Measurements from ENCODE around the gene NAV3.
A peak's percentile ranks its signal among the peaks of the same experiment; 100 is the strongest.

Gene NAV3

GRCh38 chr12:77830583-77831351, at the start of gene NAV3:
Gene NAV3, plus strand, starts transcription at chr12:77830894. Its CDS starts 568 bp downstream, at chr12:77831462.
- DNase-seq = no peak

DNA sequence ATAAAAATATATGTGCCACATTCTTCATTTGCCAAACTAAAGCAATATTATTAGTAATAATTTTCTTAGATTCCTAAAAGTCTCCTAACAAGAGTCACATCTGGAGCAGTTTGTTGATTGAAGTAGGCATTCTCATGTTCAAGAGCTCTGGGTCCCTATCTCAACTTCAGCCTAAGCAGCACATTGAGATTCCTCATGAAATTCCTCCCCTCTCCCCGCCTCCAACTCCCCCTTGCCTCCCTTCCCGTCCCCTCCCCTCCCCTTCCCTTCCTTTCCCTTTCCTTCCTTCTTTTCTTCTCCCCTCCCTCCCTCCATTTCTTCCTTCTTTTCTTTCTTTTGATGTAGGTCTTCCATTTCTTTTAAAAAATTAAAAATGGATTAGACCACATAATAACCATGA, 48.7 kb upstream of the NAV3 start:
- DNase-seq = no peak

DNA sequence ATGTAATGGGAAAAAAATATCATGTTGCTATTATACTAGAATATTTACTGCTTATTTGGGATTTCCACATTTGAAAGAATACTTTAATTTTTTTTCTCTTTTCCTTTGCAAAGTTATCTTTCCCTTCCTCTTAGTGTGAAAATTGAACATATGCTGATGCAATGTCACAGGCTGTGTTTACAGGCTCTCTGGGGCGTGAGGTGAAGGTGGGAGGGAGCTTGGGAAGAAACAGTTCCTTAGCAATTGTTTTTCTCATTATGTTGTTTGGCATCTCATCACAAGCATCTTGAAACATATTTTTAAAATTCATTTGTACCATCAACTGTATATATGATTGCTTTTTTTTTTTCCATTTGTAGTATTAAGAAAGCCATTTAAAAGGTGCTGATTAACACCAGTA, 47.9 kb upstream of the NAV3 start:
- no peak for DNase-seq

- no peak for DNase-seq
Observed at GRCh38 chr12:77785211-77785610, 45.5 kb upstream of the NAV3 start.

DNA sequence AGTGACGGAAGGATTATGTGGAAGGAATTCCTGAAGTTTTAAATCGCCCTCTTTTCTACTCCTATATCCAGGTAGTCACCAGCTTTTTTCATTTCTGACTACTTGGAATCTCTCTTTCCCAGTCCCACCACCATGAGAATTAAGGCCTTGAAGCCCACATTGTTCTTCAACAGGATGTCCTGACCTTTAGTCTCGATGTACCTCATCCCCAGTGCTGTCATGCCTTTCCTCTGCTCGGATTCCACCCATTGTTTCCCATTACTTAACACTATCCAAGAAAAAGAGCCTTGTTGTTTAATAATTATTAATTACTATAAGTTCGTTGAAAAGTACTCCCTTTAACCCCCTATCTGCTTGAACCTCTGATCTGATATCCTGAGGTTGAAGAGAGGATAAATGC, 44.0 kb upstream of the NAV3 start:
- DNase-seq = no peak

GRCh38 chr12:77788231-77789168, 42.2 kb upstream of the NAV3 start:
- DNase-seq = no peak

GRCh38 chr12:77795699-77796098, 35.0 kb upstream of the NAV3 start:
- no peak for DNase-seq

- DNase-seq = no peak
Observed at GRCh38 chr12:77796775-77797174, 33.9 kb upstream of the NAV3 start.

GRCh38 chr12:77800501-77800900, 30.2 kb upstream of the NAV3 start:
- DNase-seq = no peak

GRCh38 chr12:77808534-77808933, 22.2 kb upstream of the NAV3 start:
- DNase-seq = no peak

GRCh38 chr12:77813558-77813957, 17.1 kb upstream of the NAV3 start:
- no peak for DNase-seq

- no peak for DNase-seq
Observed at GRCh38 chr12:77814386-77814785, 16.3 kb upstream of the NAV3 start.

GRCh38 chr12:77816196-77816595, 14.5 kb upstream of the NAV3 start:
- DNase-seq = no peak

GRCh38 chr12:77817276-77817675, 13.4 kb upstream of the NAV3 start:
- no peak for DNase-seq

GRCh38 chr12:77818351-77818750, 12.3 kb upstream of the NAV3 start:
- DNase-seq = no peak

DNA sequence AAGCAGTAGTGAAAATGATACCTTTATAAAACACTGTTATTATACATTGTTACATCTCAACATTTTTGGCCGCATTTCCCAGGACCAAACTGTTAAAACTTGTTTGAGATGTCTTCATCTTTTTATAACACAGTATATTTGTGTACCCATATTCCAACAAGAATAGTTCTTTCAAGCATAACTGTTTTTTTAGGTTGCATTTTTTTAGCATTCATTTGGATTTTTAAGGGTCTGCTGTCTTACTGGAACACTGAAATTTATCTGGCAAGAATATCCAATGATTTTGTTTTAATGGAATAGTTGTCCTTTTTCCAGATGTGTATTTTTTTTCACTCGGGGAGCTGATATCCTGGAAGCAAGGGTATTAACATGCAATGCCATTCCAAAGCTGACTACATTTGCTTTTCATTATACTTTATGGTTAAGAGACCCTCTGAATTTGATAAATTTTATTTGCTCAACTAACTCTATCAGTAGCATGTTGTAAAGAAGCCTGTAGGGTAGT, 8.9 kb upstream of the NAV3 start:
- no peak for DNase-seq

DNA sequence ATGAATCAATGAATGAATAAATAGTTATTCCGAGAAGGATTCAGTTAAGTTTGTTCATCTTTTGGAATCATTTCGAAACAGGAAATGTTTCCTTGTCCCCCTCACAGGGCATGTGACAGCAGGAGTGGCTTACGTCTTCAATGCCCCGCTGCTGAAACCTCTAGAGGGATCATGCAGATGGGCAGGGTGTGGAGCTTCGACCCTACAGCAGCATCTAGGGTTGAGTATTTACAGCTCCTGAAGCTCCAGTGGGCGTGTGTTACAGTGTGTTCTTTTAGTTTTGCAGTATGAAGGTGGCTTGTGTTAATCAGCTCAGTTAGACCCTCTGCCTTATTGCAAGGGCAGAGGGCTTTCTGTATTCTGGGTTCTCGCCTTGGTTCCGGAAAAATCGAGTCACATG, 2.6 kb downstream of the NAV3 start:
- DNase-seq = peak in 1 of 14 donors; percentile 1

DNA sequence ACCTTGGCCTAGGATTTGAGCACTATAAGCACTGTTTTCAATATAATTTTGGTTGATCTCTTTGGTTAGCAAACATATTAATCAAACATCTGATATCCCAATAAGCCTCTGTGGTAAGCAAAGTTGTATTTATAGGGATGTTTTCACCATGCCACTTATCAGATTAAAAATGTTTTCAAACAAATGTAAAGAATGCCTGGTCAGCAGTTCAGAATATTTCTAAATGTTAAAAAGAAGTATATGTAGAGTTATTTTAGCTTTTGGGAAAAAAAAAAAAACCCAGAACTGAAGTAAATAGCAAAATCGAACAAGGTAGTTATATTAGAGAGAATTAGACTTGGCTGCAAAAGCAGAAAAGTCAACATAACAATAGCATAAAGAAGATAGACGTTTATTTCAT, 3.9 kb downstream of the NAV3 start:
- DNase-seq = no peak

- DNase-seq = no peak
Observed at GRCh38 chr12:77835969-77836368, 5.3 kb downstream of the NAV3 start.

DNA sequence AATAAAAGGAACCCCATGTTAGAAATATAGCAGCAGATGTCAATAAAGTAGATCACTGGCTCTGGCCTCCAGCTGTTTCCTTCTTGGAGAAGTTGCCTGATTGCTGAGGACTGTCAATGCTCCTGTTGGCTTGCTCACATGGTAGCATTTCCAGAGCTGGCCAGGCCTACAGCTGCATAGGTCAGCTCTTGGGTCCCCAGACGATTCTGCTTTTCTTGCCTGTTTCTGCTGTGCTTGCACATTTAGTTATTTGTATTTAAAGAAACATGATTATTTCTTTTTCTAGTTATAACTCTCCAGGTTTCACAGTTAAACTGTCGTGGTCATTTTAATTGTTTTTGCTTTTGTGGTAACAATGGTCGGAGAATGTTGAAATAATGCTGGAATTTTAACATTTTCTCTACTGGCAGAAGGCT, 7.2 kb downstream of the NAV3 start:
- DNase-seq = peak in 2 of 14 donors; percentile 7 to 21

DNA sequence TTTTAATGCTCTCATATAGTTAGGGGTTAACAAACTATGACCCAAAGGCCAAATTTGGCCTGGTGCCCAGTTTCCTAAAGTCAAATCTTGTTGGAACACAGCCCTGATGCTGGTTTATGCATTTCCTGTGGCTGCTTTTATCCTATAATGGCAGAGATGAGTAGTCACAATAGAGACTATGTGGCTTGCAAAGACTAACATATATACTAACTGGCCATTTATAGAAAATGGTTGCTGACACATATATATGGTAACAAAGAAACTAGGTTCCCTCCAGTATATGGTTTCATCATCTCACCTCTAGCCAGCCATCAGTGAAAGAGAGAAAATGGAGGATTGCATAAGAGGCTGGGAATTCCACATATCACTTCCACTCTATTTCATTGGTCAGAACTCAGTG, 10.8 kb downstream of the NAV3 start:
- DNase-seq = no peak

DNA sequence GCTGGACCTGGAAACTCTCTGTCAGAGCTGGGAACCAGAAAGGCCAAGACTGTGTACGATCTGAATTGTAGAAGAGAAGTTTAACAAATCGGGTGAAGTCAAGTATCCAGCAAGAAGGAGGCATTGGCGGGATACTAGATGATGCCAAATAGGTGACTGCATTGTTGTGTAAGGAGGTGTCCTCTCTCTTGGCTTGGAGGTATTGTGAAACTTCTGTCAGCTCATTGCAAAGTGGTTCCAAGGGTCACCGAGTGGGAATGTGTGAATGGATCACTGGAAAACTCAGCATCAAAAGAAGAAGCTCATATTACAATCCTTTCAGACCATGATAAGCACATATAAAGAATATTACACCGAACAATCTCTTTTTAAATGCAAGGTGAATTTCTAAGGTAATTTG, 11.7 kb downstream of the NAV3 start:
- no peak for DNase-seq

GRCh38 chr12:77845831-77846230, 15.1 kb downstream of the NAV3 start:
- DNase-seq = no peak
